ENCODE measurements around the gene GPS2. TPM values are rescaled to one million over a fixed set of nuclear protein-coding genes. Genes with fewer than 3 reads are reported as not detected.

Gene GPS2
- polyA plus RNA-seq, 1 donor (not counting 4 experiments of a cell fraction or from before 2014, with no cell fraction given) = 24.7 TPM

DNA sequence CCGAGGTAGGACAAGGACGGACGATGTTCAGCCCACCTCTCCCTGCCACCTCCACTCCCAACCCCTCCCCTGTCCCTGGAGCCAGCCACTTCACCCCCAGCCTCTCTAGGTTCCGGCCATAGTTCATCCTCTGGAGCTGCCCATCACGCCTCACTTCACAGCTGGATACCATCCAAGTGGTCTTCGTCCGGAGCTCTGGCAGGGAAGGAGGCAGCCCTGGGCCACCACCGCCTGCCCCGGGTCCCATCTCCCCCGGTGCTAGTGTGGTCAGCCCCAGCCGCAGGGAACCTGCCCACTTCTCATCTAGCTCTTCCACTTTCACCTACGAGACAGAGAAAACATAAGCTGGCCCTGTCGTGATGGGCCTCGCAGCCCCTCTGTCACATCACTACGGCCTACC is 6.3 kb upstream of the GPS2 start:
- TF ChIP-seq, protein P1, sequence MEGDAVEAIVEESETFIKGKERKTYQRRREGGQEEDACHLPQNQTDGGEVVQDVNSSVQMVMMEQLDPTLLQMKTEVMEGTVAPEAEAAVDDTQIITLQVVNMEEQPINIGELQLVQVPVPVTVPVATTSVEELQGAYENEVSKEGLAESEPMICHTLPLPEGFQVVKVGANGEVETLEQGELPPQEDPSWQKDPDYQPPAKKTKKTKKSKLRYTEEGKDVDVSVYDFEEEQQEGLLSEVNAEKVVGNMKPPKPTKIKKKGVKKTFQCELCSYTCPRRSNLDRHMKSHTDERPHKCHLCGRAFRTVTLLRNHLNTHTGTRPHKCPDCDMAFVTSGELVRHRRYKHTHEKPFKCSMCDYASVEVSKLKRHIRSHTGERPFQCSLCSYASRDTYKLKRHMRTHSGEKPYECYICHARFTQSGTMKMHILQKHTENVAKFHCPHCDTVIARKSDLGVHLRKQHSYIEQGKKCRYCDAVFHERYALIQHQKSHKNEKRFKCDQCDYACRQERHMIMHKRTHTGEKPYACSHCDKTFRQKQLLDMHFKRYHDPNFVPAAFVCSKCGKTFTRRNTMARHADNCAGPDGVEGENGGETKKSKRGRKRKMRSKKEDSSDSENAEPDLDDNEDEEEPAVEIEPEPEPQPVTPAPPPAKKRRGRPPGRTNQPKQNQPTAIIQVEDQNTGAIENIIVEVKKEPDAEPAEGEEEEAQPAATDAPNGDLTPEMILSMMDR (optimal IDR thresholded peaks at IDR 0.05 in 1 of 3, IDR thresholded peaks at IDR 0.05 in 1 of 3, conservative IDR thresholded peaks at IDR 0.05 in 1 of 3; ENCODE audit: extremely low read depth in 1 of 3, insufficient read depth in 2 of 3, low read length in 3 of 3) = no peak
- no peak for TF ChIP-seq EZH2 (IDR thresholded peaks at IDR 0.05; ENCODE audit: low read length)

DNA sequence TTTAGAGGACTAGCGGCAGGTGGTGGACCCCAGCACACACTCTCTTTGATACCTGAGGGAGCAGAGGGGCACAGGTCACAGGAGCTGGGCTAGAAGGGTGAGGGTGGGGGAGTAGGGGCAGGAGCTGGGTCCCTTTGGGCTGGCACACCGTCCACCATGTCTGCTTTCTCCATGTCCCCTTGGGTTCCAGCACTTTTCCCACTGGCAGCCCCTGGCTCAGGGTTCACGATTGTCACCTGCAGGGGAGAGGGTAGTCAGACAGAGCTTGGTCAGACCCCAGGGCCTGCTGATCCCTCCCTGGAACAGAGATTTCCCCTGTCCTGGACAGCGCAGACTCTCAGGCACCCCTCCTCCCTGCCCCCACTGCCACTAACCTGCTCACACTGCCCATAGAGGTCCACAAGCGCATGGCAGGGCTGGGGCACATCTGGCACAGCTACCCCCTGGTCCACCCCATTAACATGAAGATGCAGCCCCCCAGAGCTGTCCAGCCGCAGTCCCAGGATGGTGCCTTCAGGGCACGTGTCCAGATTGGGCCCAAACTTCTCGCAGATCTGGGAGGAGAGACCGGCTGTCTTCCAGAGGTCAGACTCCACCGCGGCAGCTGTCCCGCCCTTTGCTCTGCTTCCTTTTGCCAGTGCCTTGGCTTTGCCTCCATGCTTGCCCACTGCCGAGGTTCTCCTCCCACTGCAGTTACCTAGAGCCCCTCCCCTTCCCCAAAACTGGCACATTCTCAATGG is 3.1 kb upstream of the GPS2 start:
- FAIRE-seq (no peak), DNase-seq (ENCODE audit: low read depth, low spot score) (no peak)
- no peaks in the 10 kb centered on the region for H3K9me3 ChIP-seq (ENCODE audit: control insufficient read depth, low read depth, low read length)
- H3K4me1 ChIP-seq (ENCODE audit: control insufficient read depth, extremely low read depth, insufficient read depth, low read length) = peaks cover 21% of the 10 kb centered on the region
- H3K4me3 ChIP-seq (ENCODE audit: control insufficient read depth in 2 of 3, extremely low read depth in 1 of 3, insufficient read depth in 2 of 3, low read depth in 1 of 3, low read length in 3 of 3) = no peak overlapping the region
- H3K9me1 ChIP-seq (ENCODE audit: control insufficient read depth, extremely low read depth, insufficient read depth, low read length) = peaks cover 8% of the 10 kb centered on the region
- H3K9ac ChIP-seq (ENCODE audit: control insufficient read depth, extremely low read depth, insufficient read depth, low read length) = no peak overlapping the region
- H3K4me2 ChIP-seq (ENCODE audit: control insufficient read depth, extremely low read depth, insufficient read depth, low read depth, low read length) = no peak overlapping the region
- TF ChIP-seq EZH2 (IDR thresholded peaks at IDR 0.05; ENCODE audit: low read length) = no peak
- TF ChIP-seq, protein P1 (optimal IDR thresholded peaks at IDR 0.05 in 1 of 3, IDR thresholded peaks at IDR 0.05 in 1 of 3, conservative IDR thresholded peaks at IDR 0.05 in 1 of 3; ENCODE audit: extremely low read depth in 1 of 3, insufficient read depth in 2 of 3, low read length in 3 of 3) = no peak
- H4K20me1 ChIP-seq (ENCODE audit: control insufficient read depth, extremely low read depth, insufficient read depth, low read length) = peaks cover 8% of the 10 kb centered on the region
- dilution Hi-C loops (cut with MboI; ENCODE audit: extremely low pct_ligation_motif_present, low sequenced_read_pairs) = no loop called here
- peaks cover 31 to 61% of the 10 kb centered on the region in 2 experiments for H3K36me3 ChIP-seq (ENCODE audit: control insufficient read depth in 2 of 2, extremely low read depth in 1 of 2, insufficient read depth in 2 of 2, low read length in 2 of 2)
- peaks cover 10% of the 10 kb centered on the region for H3K79me2 ChIP-seq (ENCODE audit: control insufficient read depth, insufficient read depth, low read length)
- no peak overlapping the region for H2AFZ ChIP-seq (ENCODE audit: control insufficient read depth, low read length)
- no peaks in the 10 kb centered on the region for H3K27me3 ChIP-seq (ENCODE audit: control insufficient read depth, extremely low read depth, insufficient read depth, low read length)
- no peak overlapping the region for H3K27ac ChIP-seq (ENCODE audit: control insufficient read depth, insufficient read depth, low read length)

More for the DNA sequence above, 6.3 kb upstream of the GPS2 start:
- dilution Hi-C loops (cut with MboI; ENCODE audit: extremely low pct_ligation_motif_present, low sequenced_read_pairs) = no loop called here
- no peak for FAIRE-seq
- Histone ChIP-seq H3K4me3 (ENCODE audit: control insufficient read depth in 2 of 3, extremely low read depth in 1 of 3, insufficient read depth in 2 of 3, low read depth in 1 of 3, low read length in 3 of 3) (no peak overlapping the region), H3K4me1 (ENCODE audit: control insufficient read depth, extremely low read depth, insufficient read depth, low read length) (no peaks in the 10 kb centered on the region), H3K27ac (ENCODE audit: control insufficient read depth, insufficient read depth, low read length) (no peak overlapping the region), H3K9ac (ENCODE audit: control insufficient read depth, extremely low read depth, insufficient read depth, low read length) (no peak overlapping the region), H2AFZ (ENCODE audit: control insufficient read depth, low read length) (no peak overlapping the region), H3K9me3 (ENCODE audit: control insufficient read depth, low read depth, low read length) (no peaks in the 10 kb centered on the region), H3K9me1 (ENCODE audit: control insufficient read depth, extremely low read depth, insufficient read depth, low read length) (no peaks in the 10 kb centered on the region), H3K36me3 (ENCODE audit: control insufficient read depth in 2 of 2, extremely low read depth in 1 of 2, insufficient read depth in 2 of 2, low read length in 2 of 2) (peaks cover 43 to 73% of the 10 kb centered on the region in 2 experiments), H3K27me3 (ENCODE audit: control insufficient read depth, extremely low read depth, insufficient read depth, low read length) (no peaks in the 10 kb centered on the region), H3K79me2 (ENCODE audit: control insufficient read depth, insufficient read depth, low read length) (no peaks in the 10 kb centered on the region), H3K4me2 (ENCODE audit: control insufficient read depth, extremely low read depth, insufficient read depth, low read depth, low read length) (no peak overlapping the region), H4K20me1 (ENCODE audit: control insufficient read depth, extremely low read depth, insufficient read depth, low read length) (no peaks in the 10 kb centered on the region)
- no peak for DNase-seq (ENCODE audit: low read depth, low spot score)

Measured in keratinocyte (primary cell).